Thoracic aorta (tissue), 2 donors: ENCODE measurements around the gene TSEN54. TPM values are rescaled to one million over a fixed set of nuclear protein-coding genes. Genes with fewer than 3 reads are reported as not detected.

ENCODE experiments used
- ATAC-seq: fragments of 150-250 bp; one replicate; pipeline ENCODE4 v1.8.0; 2017; ENCODE audit warnings: low read depth; ENCODE audit not compliant: insufficient number of reproducible peaks, low FRiP score
- DNase-seq: peaks from one replicate; pipeline ENCODE4 v3.0.0-alpha.2; 2020; ENCODE audit warnings: low spot score
- H3K27ac ChIP-seq, 2 donors: fragments of 200-600 bp; sonication (generic); 1 replicate in 1 of 2; 2 replicates in 1 of 2; pipeline ENCODE4 v1.5.1; 2016; ENCODE audit warnings: mild to moderate bottlenecking in 2 of 2, moderate library complexity in 2 of 2
- H3K27me3 ChIP-seq: fragments of 200-600 bp; sonication (generic); replicated peaks from 2 replicates; pipeline ENCODE4 v1.6.0; 2016; ENCODE audit warnings: mild to moderate bottlenecking; ENCODE audit not compliant: insufficient read depth
- H3K36me3 ChIP-seq: fragments of 200-600 bp; sonication (generic); one replicate; pipeline ENCODE4 v1.5.1; 2016
- H3K4me1 ChIP-seq, 2 donors: fragments of 200-600 bp; sonication (generic); 1 replicate in 1 of 2; 2 replicates in 1 of 2; pipeline versions ENCODE4 v1.5.1 to v1.6.0; 2016; ENCODE audit warnings: low read depth in 2 of 2, mild to moderate bottlenecking in 1 of 2; ENCODE audit not compliant: control insufficient read depth in 1 of 2
- H3K4me3 ChIP-seq: fragments of 200-600 bp; sonication (generic); 2 replicates; pipeline ENCODE4 v1.5.1; 2016; ENCODE audit warnings: mild to moderate bottlenecking
- H3K9me3 ChIP-seq: fragments of 200-600 bp; sonication (generic); 2 replicates; pipeline ENCODE4 v1.5.1; 2016
- CTCF ChIP-seq: fragments of 200-600 bp; sonication (generic); IDR thresholded peaks from one replicate; pipeline ENCODE4 v1.5.1; 2019; ENCODE audit warnings: antibody characterized with exemption
- total RNA-seq, 2 donors: library from RNA; depleted of rRNA; stranded (reverse); fragments of >200 nt; gene quantifications; one replicate each; pipeline versions ENCODE4 v1.1.0 to v1.2.3, GENCODE V29; 2016

TSEN54 gene
- total RNA-seq, 2 donors from 2014 or later = 17.1 to 48.6 TPM

GRCh38 chr17:75508931-75509361 is 7.4 kb upstream of the TSEN54 start:
- no peaks in the 10 kb centered on the region for H3K27me3 ChIP-seq
- ATAC-seq (no peak), DNase-seq (no peak)
- no peaks in the 10 kb centered on the region for H3K9me3 ChIP-seq
- H3K27ac ChIP-seq = peak overlapping the region; percentile 54 to 63
- no peak overlapping the region for H3K4me3 ChIP-seq
- H3K36me3 ChIP-seq = peaks cover 19% of the 10 kb centered on the region
- TF ChIP-seq CTCF = no peak
- H3K4me1 ChIP-seq = peaks cover 34 to 60% of the 10 kb centered on the region in 2 donors

GRCh38 chr17:75509528-75510258 is 6.6 kb upstream of the TSEN54 start:
- TF ChIP-seq CTCF = no peak
- Histone ChIP-seq H3K4me1 (peaks cover 36 to 66% of the 10 kb centered on the region in 2 donors), H3K27me3 (no peaks in the 10 kb centered on the region), H3K27ac (peak overlapping the region; percentile 54 to 63), H3K4me3 (no peak overlapping the region), H3K36me3 (peaks cover 19% of the 10 kb centered on the region), H3K9me3 (no peaks in the 10 kb centered on the region)
- ATAC-seq = no peak
- no peak for DNase-seq

- peaks cover 36 to 66% of the 10 kb centered on the region in 2 donors for H3K4me1 ChIP-seq
Observed at GRCh38 chr17:75511270-75511609, 5.1 kb upstream of the TSEN54 start.

GRCh38 chr17:75511610-75512575 is 4.4 kb upstream of the TSEN54 start:
- peak overlapping the region; percentile 29 to 53 for H3K27ac ChIP-seq
- DNase-seq = no peak
- peaks cover 8% of the 10 kb centered on the region for H3K36me3 ChIP-seq
- H3K4me3 ChIP-seq = peak overlapping the region; percentile 95
- TF ChIP-seq CTCF = no peak
- H3K4me1 ChIP-seq = peaks cover 36 to 67% of the 10 kb centered on the region in 2 donors
- no peaks in the 10 kb centered on the region for H3K27me3 ChIP-seq
- H3K9me3 ChIP-seq = no peaks in the 10 kb centered on the region
- ATAC-seq = no peak

More at GRCh38 chr17:75511270-75511609, 5.1 kb upstream of the TSEN54 start:
- no peak for DNase-seq
- ATAC-seq = no peak
- Histone ChIP-seq H3K27ac (peak overlapping the region in 1 of 2 donors; percentile 29), H3K4me3 (peak overlapping the region; percentile 95), H3K27me3 (no peaks in the 10 kb centered on the region), H3K36me3 (peaks cover 14% of the 10 kb centered on the region), H3K9me3 (no peaks in the 10 kb centered on the region)
- no peak for TF ChIP-seq CTCF
